ENCODE measurements around the gene RRP1. TPM values are rescaled to one million over a fixed set of nuclear protein-coding genes. Genes with fewer than 3 reads are reported as not detected.

Gene RRP1
- total and polyA plus RNA-seq, 9 of the 15 experiments (the other 6 are each of a cell fraction or from before 2014, with no cell fraction given) = 0.89 to 105 (median 51.6) TPM

DNA sequence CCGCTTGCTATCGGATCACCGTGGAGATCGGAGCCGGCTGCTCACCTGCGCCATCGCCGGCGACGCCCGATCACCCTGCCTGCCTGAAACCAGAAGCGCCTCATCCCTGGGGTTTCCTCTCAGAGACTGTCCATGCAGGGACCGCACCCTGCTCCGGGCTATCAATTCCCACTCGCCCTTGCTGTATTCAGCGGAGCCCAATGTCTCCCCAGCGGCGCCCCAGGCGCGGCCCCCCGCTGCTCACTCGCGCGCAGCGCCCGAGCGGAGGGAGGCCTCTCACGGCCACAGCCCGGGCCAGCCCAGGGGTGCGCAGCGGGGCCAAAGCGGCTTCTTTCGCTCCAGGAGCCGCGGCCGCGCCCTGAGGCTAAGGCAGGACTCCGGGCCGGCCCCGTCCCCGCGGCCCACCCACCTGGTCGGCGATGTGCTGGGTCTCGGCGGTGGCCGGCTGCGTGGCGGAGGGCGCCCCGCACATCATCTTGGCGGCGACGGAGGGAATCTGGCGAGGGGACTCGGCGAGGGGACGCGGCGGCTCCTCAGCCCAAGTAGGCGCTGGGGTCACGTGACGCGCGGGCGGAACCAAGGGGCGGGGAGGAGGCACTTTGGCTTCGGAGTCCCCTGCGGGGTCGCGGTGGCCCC lies 13.5 kb upstream of the RRP1 start, which contains the start of gene CSTB (continued):
- TF ChIP-seq, protein P1, sequence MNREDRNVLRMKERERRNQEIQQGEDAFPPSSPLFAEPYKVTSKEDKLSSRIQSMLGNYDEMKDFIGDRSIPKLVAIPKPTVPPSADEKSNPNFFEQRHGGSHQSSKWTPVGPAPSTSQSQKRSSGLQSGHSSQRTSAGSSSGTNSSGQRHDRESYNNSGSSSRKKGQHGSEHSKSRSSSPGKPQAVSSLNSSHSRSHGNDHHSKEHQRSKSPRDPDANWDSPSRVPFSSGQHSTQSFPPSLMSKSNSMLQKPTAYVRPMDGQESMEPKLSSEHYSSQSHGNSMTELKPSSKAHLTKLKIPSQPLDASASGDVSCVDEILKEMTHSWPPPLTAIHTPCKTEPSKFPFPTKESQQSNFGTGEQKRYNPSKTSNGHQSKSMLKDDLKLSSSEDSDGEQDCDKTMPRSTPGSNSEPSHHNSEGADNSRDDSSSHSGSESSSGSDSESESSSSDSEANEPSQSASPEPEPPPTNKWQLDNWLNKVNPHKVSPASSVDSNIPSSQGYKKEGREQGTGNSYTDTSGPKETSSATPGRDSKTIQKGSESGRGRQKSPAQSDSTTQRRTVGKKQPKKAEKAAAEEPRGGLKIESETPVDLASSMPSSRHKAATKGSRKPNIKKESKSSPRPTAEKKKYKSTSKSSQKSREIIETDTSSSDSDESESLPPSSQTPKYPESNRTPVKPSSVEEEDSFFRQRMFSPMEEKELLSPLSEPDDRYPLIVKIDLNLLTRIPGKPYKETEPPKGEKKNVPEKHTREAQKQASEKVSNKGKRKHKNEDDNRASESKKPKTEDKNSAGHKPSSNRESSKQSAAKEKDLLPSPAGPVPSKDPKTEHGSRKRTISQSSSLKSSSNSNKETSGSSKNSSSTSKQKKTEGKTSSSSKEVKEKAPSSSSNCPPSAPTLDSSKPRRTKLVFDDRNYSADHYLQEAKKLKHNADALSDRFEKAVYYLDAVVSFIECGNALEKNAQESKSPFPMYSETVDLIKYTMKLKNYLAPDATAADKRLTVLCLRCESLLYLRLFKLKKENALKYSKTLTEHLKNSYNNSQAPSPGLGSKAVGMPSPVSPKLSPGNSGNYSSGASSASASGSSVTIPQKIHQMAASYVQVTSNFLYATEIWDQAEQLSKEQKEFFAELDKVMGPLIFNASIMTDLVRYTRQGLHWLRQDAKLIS (CRISPR knock-in tag; IDR thresholded peaks at IDR 0.05) = peak; percentile 87
- TF ChIP-seq CHD2 (IDR thresholded peaks at IDR 0.05; ENCODE audit: low read depth, low read length) = no peak
- TF ChIP-seq ZNF232 (CRISPR knock-in tag; IDR thresholded peaks at IDR 0.05) = 0 out of 2 replicates have a peak, but pooled peaks have one; percentile 66
- no peak for TF ChIP-seq ZNF436 (CRISPR knock-in tag; IDR thresholded peaks at IDR 0.05)
- TF ChIP-seq, protein P2, sequence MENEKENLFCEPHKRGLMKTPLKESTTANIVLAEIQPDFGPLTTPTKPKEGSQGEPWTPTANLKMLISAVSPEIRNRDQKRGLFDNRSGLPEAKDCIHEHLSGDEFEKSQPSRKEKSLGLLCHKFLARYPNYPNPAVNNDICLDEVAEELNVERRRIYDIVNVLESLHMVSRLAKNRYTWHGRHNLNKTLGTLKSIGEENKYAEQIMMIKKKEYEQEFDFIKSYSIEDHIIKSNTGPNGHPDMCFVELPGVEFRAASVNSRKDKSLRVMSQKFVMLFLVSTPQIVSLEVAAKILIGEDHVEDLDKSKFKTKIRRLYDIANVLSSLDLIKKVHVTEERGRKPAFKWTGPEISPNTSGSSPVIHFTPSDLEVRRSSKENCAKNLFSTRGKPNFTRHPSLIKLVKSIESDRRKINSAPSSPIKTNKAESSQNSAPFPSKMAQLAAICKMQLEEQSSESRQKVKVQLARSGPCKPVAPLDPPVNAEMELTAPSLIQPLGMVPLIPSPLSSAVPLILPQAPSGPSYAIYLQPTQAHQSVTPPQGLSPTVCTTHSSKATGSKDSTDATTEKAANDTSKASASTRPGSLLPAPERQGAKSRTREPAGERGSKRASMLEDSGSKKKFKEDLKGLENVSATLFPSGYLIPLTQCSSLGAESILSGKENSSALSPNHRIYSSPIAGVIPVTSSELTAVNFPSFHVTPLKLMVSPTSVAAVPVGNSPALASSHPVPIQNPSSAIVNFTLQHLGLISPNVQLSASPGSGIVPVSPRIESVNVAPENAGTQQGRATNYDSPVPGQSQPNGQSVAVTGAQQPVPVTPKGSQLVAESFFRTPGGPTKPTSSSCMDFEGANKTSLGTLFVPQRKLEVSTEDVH (IDR thresholded peaks at IDR 0.05; ENCODE audit: low read depth, partially characterized antibody) = no peak
- no peak for TF ChIP-seq NFE2L1 (tag; IDR thresholded peaks at IDR 0.05; ENCODE audit: borderline replicate concordance, low read depth)
- TF ChIP-seq ZNF324 (CRISPR knock-in tag; IDR thresholded peaks at IDR 0.05) = no peak
- TF ChIP-seq ZZZ3 (IDR thresholded peaks at IDR 0.05) = no peak
- TF ChIP-seq BCOR (IDR thresholded peaks at IDR 0.05) = no peak
- no peak for TF ChIP-seq PTBP1 (IDR thresholded peaks at IDR 0.05; ENCODE audit: low read depth, low read length)
- 0 out of 2 replicates have a peak, but pooled peaks have one; percentile 56 for TF ChIP-seq GATAD2A (IDR thresholded peaks at IDR 0.05)
- no peak for TF ChIP-seq MCM7 (IDR thresholded peaks at IDR 0.05)
- TF ChIP-seq DPF2 (IDR thresholded peaks at IDR 0.05) = no peak
- no peak for TF ChIP-seq SMARCE1 (IDR thresholded peaks at IDR 0.05)
- TF ChIP-seq, protein P3, sequence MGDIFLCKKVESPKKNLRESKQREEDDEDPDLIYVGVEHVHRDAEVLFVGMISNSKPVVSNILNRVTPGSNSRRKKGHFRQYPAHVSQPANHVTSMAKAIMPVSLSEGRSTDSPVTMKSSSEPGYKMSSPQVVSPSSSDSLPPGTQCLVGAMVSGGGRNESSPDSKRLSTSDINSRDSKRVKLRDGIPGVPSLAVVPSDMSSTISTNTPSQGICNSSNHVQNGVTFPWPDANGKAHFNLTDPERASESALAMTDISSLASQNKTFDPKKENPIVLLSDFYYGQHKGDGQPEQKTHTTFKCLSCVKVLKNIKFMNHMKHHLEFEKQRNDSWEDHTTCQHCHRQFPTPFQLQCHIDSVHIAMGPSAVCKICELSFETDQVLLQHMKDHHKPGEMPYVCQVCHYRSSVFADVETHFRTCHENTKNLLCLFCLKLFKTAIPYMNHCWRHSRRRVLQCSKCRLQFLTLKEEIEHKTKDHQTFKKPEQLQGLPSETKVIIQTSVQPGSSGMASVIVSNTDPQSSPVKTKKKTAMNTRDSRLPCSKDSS (IDR thresholded peaks at IDR 0.05; ENCODE audit: low read depth, partially characterized antibody) = no peak
- TF ChIP-seq, protein P4, sequence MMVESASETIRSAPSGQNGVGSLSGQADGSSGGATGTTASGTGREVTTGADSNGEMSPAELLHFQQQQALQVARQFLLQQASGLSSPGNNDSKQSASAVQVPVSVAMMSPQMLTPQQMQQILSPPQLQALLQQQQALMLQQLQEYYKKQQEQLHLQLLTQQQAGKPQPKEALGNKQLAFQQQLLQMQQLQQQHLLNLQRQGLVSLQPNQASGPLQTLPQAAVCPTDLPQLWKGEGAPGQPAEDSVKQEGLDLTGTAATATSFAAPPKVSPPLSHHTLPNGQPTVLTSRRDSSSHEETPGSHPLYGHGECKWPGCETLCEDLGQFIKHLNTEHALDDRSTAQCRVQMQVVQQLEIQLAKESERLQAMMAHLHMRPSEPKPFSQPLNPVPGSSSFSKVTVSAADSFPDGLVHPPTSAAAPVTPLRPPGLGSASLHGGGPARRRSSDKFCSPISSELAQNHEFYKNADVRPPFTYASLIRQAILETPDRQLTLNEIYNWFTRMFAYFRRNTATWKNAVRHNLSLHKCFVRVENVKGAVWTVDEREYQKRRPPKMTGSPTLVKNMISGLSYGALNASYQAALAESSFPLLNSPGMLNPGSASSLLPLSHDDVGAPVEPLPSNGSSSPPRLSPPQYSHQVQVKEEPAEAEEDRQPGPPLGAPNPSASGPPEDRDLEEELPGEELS (CRISPR knock-in tag; IDR thresholded peaks at IDR 0.05; ENCODE audit: borderline replicate concordance) = 0 out of 2 replicates have a peak, but pooled peaks have one; percentile 24

Data from K562 (cell line).